ENCODE measurements around the gene AVPR1B.

AVPR1B gene

GRCh38 chr1:206117151-206117948 is at the start of gene AVPR1B:
Gene AVPR1B (minus strand): TSS chr1:206117388. CDS start chr1:206116890, 498 bp downstream.
- peak; percentile 43 to 77 for DNase-seq

GRCh38 chr1:206145771-206146290 is 28.6 kb upstream of the AVPR1B start:
- DNase-seq, result no peak

GRCh38 chr1:206144605-206145004 is 27.4 kb upstream of the AVPR1B start:
- peak in 1 of 2 experiments; percentile 25 for DNase-seq

- no peak for DNase-seq
Measured at GRCh38 chr1:206143537-206144172, 26.5 kb upstream of the AVPR1B start.

- DNase-seq, result no peak
Measured at GRCh38 chr1:206142770-206143169, 25.6 kb upstream of the AVPR1B start.

- DNase-seq, result no peak
Measured at GRCh38 chr1:206142011-206142410, 24.8 kb upstream of the AVPR1B start.

GRCh38 chr1:206136241-206136640 is 19.1 kb upstream of the AVPR1B start:
- DNase-seq, result peak in 1 of 2 experiments; percentile 67

GRCh38 chr1:206135248-206135647 is 18.1 kb upstream of the AVPR1B start:
- no peak for DNase-seq

- DNase-seq, result no peak
Measured at GRCh38 chr1:206133751-206134415, 16.7 kb upstream of the AVPR1B start.

GRCh38 chr1:206131037-206131436 is 13.8 kb upstream of the AVPR1B start:
- no peak for DNase-seq

- no peak for DNase-seq
Measured at GRCh38 chr1:206128196-206128595, 11.0 kb upstream of the AVPR1B start.

- DNase-seq, result no peak
Measured at GRCh38 chr1:206127336-206127735, 10.1 kb upstream of the AVPR1B start.

- DNase-seq, result no peak
Measured at GRCh38 chr1:206125346-206125745, 8.2 kb upstream of the AVPR1B start.

- DNase-seq, result no peak
Measured at GRCh38 chr1:206122686-206123085, 5.5 kb upstream of the AVPR1B start.

- DNase-seq, result no peak
Measured at GRCh38 chr1:206121269-206121668, 4.1 kb upstream of the AVPR1B start.

GRCh38 chr1:206120406-206120805 is 3.2 kb upstream of the AVPR1B start:
- no peak for DNase-seq

GRCh38 chr1:206116873-206117150 is 376 bp downstream of the AVPR1B start:
- no peak for DNase-seq

- no peak for DNase-seq
Measured at GRCh38 chr1:206116191-206116872, 856 bp downstream of the AVPR1B start.

GRCh38 chr1:206115791-206116190 is 1.4 kb downstream of the AVPR1B start:
- DNase-seq, result no peak

GRCh38 chr1:206114692-206115640 is 2.2 kb downstream of the AVPR1B start:
- no peak for DNase-seq

- peak; percentile 17 to 59 for DNase-seq
Measured at GRCh38 chr1:206112600-206113301, 4.4 kb downstream of the AVPR1B start.

Data from NCI-H2081 (cell line).